HG03565 (cell line): ENCODE results near the gene SLC49A3.
"Not testable (repeated sequence)": the region's sequence is repeated elsewhere in the genome, so short reads cannot be mapped to it uniquely, and the experiment has no call there.

ENCODE experiments used
- ATAC-seq: cut with Tn5 transposase; IDR thresholded peaks from one replicate; pipeline ENCODE4 v1.9.1; 2021; ENCODE audit warnings: mild to moderate bottlenecking, moderate library complexity; ENCODE audit not compliant: unreplicated experiment

The SLC49A3 gene

GRCh38 chr4:722169-722725 is 33.3 kb upstream of the SLC49A3 start:
- ATAC-seq, result no peak

GRCh38 chr4:721261-722168 is 32.6 kb upstream of the SLC49A3 start:
- no peak for ATAC-seq

GRCh38 chr4:720111-720860 is 31.3 kb upstream of the SLC49A3 start:
- ATAC-seq, result no peak

GRCh38 chr4:718460-718859 is 29.5 kb upstream of the SLC49A3 start:
- ATAC-seq, result no peak

GRCh38 chr4:717601-718320 is 28.8 kb upstream of the SLC49A3 start:
- no peak for ATAC-seq

- no peak for ATAC-seq
Observed at GRCh38 chr4:714087-714486, 25.1 kb upstream of the SLC49A3 start.

GRCh38 chr4:712916-713632 is 24.1 kb upstream of the SLC49A3 start:
- ATAC-seq, result no peak

- no peak for ATAC-seq
Observed at GRCh38 chr4:712093-712492, 23.1 kb upstream of the SLC49A3 start.

GRCh38 chr4:710916-711315 is 22.0 kb upstream of the SLC49A3 start:
- ATAC-seq, result no peak

GRCh38 chr4:710116-710515 is 21.2 kb upstream of the SLC49A3 start:
- no peak for ATAC-seq

GRCh38 chr4:709348-709747 is 20.4 kb upstream of the SLC49A3 start:
- ATAC-seq, result no peak

- no peak for ATAC-seq
Observed at GRCh38 chr4:708631-708933, 19.6 kb upstream of the SLC49A3 start.

- no peak for ATAC-seq
Observed at GRCh38 chr4:707929-708630, 19.1 kb upstream of the SLC49A3 start.

- ATAC-seq, result no peak
Observed at GRCh38 chr4:706834-707598, 18.1 kb upstream of the SLC49A3 start.

GRCh38 chr4:706083-706633 is 17.2 kb upstream of the SLC49A3 start:
- not testable (repeated sequence) for ATAC-seq

- peak; percentile 79 for ATAC-seq
Observed at GRCh38 chr4:705278-706082, 16.5 kb upstream of the SLC49A3 start, which contains the start of gene PCGF3. PCGF3 (plus strand) TSS chr4:705832; CDS start chr4:733681, 27,849 bp downstream.

- ATAC-seq, result no peak
Observed at GRCh38 chr4:704971-705277, 16.0 kb upstream of the SLC49A3 start.

- ATAC-seq, result no peak
Observed at GRCh38 chr4:704198-704891, 15.4 kb upstream of the SLC49A3 start.
